PFSK-1 (cell line): ENCODE results near the gene KCNN2.

ENCODE experiments used
- FOXP2 ChIP-seq: optimal IDR thresholded peaks from 2 replicates; pipeline ENCODE3; 2011; ENCODE audit warnings: borderline replicate concordance, control low read depth, inconsistent platforms; ENCODE audit not compliant: insufficient read depth; ENCODE audit errors: extremely low read length, extremely low read depth
- POLR2AphosphoS5 ChIP-seq: IDR thresholded peaks from 2 replicates; pipeline ENCODE4 v1.6.1; 2012; ENCODE audit warnings: low read depth, mild to moderate bottlenecking, control low read depth, low read length, moderate library complexity
- SIN3A ChIP-seq: IDR thresholded peaks from 2 replicates; pipeline ENCODE4 v1.6.1; 2012; ENCODE audit warnings: mild to moderate bottlenecking, low read length, moderate library complexity, borderline replicate concordance; ENCODE audit not compliant: insufficient read depth
- TAF1 ChIP-seq: IDR thresholded peaks from 2 replicates; pipeline ENCODE4 v1.6.1; 2012; ENCODE audit warnings: low read length, control low read depth, borderline replicate concordance; ENCODE audit not compliant: insufficient read depth
- TF ChIP-seq, protein P1 (sequence below), 2 experiments: IDR thresholded peaks; 2 replicates each; pipeline versions ENCODE4 v1.6.1 to v1.8.0; 2011 to 2012; ENCODE audit warnings: low read depth in 2 of 2, low read length in 2 of 2, control low read depth in 1 of 2, inconsistent platforms in 1 of 2, mild to moderate bottlenecking in 1 of 2, moderate library complexity in 1 of 2; ENCODE audit not compliant: insufficient read depth in 1 of 2

KCNN2 gene

DNA sequence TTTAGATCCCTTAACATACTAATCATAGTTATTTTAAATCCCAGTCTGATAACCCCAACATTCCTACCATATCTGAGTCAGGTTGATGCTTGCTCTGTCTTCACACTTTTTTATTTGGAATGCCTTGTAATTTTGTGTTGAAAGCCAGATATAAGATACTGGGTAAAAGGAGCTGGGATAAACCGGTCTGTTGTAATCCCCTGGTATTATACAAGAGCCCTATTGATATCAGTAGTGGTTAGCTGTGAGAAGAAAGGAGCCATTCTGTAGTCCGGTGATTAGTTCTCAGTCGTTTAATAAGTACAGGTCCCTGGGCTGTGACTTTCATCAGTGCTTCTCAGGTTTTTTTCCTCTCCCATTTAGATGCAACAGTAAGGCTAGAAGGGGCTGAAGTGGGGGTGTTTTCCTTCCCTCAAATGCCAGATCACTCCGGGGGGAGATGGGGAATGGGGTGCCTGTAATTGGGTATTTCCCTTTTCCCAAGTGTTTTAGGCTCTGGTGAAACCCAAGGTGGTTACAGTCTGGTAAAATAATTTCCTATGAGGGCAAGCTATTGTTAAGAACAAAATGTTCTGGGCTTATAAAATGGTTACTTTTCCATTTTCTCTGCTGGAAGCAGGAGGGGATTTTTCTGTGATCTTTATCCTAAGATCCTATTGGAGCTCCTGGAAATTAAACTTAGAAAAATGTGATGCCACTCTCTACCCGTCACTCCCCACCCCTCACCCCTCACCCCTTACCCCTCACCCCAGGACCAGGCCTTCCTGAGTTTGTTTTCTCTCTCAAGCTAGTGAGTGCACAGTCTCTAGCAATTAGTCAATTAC, 72.7 kb downstream of the KCNN2 start:
- TF ChIP-seq, protein P1, sequence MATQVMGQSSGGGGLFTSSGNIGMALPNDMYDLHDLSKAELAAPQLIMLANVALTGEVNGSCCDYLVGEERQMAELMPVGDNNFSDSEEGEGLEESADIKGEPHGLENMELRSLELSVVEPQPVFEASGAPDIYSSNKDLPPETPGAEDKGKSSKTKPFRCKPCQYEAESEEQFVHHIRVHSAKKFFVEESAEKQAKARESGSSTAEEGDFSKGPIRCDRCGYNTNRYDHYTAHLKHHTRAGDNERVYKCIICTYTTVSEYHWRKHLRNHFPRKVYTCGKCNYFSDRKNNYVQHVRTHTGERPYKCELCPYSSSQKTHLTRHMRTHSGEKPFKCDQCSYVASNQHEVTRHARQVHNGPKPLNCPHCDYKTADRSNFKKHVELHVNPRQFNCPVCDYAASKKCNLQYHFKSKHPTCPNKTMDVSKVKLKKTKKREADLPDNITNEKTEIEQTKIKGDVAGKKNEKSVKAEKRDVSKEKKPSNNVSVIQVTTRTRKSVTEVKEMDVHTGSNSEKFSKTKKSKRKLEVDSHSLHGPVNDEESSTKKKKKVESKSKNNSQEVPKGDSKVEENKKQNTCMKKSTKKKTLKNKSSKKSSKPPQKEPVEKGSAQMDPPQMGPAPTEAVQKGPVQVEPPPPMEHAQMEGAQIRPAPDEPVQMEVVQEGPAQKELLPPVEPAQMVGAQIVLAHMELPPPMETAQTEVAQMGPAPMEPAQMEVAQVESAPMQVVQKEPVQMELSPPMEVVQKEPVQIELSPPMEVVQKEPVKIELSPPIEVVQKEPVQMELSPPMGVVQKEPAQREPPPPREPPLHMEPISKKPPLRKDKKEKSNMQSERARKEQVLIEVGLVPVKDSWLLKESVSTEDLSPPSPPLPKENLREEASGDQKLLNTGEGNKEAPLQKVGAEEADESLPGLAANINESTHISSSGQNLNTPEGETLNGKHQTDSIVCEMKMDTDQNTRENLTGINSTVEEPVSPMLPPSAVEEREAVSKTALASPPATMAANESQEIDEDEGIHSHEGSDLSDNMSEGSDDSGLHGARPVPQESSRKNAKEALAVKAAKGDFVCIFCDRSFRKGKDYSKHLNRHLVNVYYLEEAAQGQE (IDR thresholded peaks at IDR 0.05; ENCODE audit: insufficient read depth in 1 of 2, low read depth in 2 of 2, low read length in 2 of 2): no peak
- no peak for TF ChIP-seq TAF1

DNA sequence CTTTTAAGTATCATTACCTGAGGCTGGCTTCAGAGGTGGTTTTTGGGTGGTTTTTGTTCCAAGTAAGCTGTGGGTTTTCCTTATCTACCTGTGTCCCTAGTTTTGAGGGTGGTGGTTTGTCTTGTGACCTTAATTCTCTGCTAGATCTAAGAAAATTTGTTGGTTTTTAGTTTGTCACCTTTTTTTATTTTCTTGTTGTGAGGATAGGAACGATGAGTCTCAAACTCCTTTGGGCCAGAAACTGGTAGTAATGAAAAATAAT, 73.3 kb downstream of the KCNN2 start:
- no peak for TF ChIP-seq TAF1

DNA sequence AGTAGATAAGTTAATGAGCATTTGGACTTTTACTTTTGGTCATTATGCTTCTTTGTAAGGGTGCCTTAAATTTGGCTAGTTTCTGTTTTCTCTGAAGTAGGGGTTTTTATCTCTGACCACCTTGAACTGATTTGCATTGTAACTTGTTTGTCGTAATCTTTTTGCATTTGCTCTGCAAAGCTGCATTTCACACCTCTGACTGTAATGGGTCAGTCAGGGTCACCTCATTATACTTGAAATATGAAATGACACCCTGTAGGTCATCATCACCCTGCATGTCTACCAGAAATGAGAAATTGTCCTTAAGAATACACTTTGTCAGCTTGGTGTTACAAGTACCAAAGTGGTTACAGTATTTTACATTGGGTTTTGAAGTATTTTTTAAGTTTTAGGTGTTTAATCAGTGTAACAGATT, 74.0 kb downstream of the KCNN2 start:
- TF ChIP-seq POLR2AphosphoS5 (no peak), FOXP2 (no peak), SIN3A (no peak)
- TF ChIP-seq, protein P1 (IDR thresholded peaks at IDR 0.05; ENCODE audit: insufficient read depth in 1 of 2, low read depth in 2 of 2, low read length in 2 of 2): no peak

DNA sequence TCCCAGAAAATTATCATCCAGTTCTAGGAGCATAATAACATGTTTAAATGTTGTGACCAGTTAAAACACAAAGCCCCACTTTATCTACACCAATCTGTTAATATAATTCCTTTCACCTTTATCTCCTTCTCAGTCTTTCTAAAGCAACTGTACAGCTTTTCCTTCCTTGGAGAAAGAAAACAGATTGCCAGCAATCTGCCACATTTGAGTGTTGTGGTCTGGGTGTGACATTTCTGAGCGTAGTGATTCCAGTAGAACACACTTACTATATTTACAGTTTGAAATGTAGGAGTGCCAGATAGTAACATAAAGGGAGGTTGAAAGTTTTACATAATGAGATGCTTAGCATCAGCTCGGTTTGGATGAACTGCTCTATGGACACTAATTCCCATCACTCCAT, 76.1 kb downstream of the KCNN2 start:
- TF ChIP-seq, protein P1 (IDR thresholded peaks at IDR 0.05; ENCODE audit: insufficient read depth in 1 of 2, low read depth in 2 of 2, low read length in 2 of 2): no peak
- TF ChIP-seq SIN3A (no peak), POLR2AphosphoS5 (no peak), FOXP2 (no peak), TAF1 (no peak)

DNA sequence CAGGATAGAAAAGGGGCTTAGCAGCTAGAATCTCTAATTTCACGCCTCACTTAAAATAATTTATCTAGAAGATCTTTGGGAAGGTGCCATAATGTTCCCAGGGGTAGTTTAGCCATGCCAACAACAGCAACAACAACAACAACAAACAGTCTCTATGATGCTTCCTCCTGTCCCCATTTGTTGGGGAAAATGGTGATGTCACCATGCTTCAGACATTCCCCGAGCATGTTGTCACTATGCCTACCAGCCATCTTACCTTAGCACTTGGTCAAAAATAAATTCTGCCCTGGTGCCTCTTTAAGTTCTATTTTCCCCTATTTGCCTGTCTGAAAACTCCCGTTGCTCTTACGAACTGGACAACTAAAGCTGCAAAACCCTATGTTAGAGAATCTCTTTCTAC, 76.6 kb downstream of the KCNN2 start:
- no peak for TF ChIP-seq TAF1
- TF ChIP-seq, protein P1 (IDR thresholded peaks at IDR 0.05; ENCODE audit: insufficient read depth in 1 of 2, low read depth in 2 of 2, low read length in 2 of 2): no peak
- no peak for TF ChIP-seq SIN3A
- TF ChIP-seq POLR2AphosphoS5: no peak
- TF ChIP-seq FOXP2: no peak
